Fibroblast of mammary gland (primary cell): Measurements from ENCODE around the gene EWSR1.

Experiments used
- DNase-seq: peaks from one replicate; pipeline ENCODE4 v3.0.0-alpha.2; 2010; ENCODE audit warnings: low read depth
- H3K4me3 ChIP-seq: 2 replicates; pipeline ENCODE4 v1.5.1; 2011; ENCODE audit warnings: low read depth, mild to moderate bottlenecking, low read length, moderate library complexity; ENCODE audit not compliant: control insufficient read depth
- TF ChIP-seq, protein P1 (sequence below): conservative IDR thresholded peaks from 2 replicates; pipeline ENCODE4 v1.5.1; 2011; ENCODE audit warnings: low read depth, low read length, inconsistent platforms; ENCODE audit not compliant: control insufficient read depth, insufficient read depth

Gene EWSR1

DNA sequence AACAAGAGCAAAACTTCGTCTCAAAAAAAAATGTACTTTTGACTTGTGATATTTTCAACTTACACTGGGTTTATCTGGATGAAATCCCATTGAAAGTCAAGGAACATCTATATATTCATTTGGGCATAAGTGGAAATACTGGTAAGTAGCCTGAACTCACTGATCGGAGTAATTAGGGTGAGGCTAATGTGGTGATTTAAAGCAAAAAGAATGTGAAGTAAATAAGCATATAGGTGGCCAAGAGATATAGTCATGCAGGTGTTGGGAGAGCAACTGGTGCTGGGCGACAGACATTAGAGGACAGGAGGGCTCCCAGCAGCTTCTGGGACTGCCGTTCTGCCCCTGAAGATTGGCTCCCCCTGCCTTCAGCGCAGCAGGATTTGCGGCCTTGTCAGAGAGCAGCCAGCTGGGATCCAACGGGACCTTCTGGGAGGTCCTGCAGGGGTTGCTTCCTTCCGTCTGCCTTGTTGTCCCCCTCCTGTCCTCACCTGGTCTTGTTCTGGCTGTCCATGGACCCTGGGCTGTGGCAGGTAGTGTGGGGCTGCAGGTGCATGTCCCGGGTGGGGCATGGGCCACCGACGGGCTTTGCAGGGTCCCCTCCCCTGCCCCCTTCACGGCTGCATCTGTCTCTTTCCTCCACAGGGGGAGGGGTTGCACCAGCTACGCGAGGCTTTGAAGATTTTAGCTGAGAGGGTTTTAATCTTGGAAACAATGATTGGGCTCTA lies 14.3 kb upstream of the EWSR1 start:
- no peak for DNase-seq
- TF ChIP-seq, protein P1, sequence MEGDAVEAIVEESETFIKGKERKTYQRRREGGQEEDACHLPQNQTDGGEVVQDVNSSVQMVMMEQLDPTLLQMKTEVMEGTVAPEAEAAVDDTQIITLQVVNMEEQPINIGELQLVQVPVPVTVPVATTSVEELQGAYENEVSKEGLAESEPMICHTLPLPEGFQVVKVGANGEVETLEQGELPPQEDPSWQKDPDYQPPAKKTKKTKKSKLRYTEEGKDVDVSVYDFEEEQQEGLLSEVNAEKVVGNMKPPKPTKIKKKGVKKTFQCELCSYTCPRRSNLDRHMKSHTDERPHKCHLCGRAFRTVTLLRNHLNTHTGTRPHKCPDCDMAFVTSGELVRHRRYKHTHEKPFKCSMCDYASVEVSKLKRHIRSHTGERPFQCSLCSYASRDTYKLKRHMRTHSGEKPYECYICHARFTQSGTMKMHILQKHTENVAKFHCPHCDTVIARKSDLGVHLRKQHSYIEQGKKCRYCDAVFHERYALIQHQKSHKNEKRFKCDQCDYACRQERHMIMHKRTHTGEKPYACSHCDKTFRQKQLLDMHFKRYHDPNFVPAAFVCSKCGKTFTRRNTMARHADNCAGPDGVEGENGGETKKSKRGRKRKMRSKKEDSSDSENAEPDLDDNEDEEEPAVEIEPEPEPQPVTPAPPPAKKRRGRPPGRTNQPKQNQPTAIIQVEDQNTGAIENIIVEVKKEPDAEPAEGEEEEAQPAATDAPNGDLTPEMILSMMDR, result no peak
- H3K4me3 ChIP-seq, result no peak overlapping the region

- TF ChIP-seq, protein P1, result no peak
- no peak overlapping the region for H3K4me3 ChIP-seq
- DNase-seq, result no peak
Observed at GRCh38 chr22:29254286-29254660, 13.8 kb upstream of the EWSR1 start.

DNA sequence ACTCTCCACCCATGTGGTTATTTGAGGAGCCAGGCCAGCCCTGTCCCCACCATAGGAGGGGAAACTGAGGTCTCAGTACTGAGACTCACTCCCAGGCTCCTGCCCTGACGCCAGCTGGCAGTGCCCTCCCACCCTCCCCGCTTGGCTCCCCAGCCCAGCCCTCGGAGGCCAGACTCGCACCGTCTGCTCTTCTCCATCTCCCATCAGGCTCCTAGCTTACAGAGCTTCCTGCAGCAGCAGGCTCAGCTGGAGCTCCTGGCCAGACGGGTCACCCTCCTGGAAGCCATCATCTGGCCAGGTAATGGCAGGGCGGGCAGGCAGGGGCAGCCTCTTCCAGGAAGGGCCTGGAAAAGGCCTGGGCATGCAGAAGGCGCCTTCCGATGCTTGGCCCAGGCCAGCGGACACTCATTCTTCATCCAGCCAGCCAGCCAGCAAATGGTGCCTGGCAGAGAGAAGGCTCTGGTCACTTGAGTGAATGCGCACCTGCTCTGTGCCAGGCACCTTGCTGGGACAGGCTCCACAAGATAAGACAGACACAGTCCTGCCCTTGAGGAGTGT lies 12.9 kb upstream of the EWSR1 start:
- H3K4me3 ChIP-seq, result no peak overlapping the region
- TF ChIP-seq, protein P1, result no peak
- DNase-seq, result no peak

DNA sequence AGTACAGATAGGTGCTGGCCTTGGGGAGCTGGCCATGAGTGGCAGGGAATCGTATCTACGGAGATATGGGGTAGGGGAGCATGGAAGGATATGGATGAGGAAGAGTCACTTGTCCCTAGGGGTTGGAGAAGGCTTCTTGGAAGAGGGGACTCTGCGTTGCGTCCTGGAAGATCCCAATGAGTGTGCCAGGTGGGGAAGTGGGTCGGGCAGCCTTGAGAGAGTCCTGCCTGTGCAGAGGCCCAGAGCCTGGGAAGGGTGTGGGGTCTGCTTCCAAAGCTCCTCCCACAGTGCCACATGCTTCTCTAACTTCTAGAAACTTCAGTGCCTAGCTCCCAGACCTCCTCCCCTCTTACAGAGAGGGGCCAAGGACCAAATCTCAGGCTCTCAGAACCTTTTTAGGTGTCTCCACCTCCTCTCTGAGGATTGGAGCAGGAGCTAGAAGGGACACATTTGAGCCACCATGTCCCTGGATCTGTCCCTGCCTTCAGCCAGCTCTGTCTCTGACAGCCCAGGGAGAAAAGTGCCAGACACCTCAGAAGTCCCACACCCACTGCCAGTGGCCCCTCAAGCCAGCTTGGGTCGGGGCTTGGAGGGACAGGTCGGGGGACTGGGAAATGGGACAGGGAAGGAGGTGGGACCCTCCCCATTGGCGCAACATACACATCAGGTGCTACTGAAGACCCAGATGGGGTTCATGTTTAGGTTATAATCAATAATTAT lies 11.3 kb upstream of the EWSR1 start:
- no peak overlapping the region for H3K4me3 ChIP-seq
- no peak for DNase-seq
- TF ChIP-seq, protein P1, result no peak

GRCh38 chr22:29257751-29258181 lies 10.3 kb upstream of the EWSR1 start:
- TF ChIP-seq, protein P1, result no peak
- DNase-seq, result no peak

DNA sequence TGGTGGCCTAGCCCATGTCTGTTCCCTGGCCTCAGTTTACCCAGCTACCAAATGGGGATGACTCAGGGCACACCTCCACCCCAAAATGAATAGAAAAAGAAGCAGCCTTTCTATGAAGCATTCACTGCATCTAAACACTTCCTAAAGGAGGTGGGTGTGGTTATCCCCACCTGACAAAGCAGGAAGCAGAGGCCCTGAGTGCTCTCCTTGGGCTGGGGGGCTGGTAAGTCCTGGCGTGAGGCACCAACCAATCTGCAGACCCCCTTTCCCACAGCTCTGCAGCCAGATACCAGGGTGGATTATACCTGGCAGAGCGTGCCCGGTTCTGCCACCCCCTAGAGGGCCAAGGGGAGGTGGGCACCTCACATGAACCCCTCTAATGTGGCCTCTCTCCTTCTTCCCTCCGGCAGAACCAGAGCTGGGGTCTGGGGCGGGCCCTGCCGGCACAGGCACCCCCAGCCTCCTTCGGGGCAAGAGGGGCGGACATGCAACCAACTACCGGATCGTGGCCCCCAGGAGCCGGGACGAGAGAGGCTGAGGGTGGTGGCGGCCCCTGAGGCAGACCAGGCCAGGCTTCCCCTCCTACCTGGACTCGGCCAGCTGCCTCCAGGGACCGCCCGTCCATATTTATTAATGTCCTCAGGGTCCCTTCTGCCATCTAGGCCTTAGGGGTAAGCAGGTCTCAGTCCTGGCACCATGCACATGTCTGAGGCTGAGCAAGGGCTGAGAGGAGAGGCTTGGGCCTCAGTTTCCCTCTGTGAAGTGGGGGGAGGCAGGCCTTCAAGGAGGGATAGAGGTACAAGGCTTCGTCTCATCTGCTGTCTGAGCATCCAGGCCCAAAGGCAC lies 9.4 kb upstream of the EWSR1 start:
- no peak overlapping the region for H3K4me3 ChIP-seq
- DNase-seq, result no peak
- TF ChIP-seq, protein P1, result no peak

More at GRCh38 chr22:29257751-29258181, 10.3 kb upstream of the EWSR1 start:
- H3K4me3 ChIP-seq, result no peak overlapping the region
